H9 (cell line): ENCODE results near the gene PEPD. TPM values are rescaled to one million over a fixed set of nuclear protein-coding genes. Genes with fewer than 3 reads are reported as not detected.

Experiments used
- DNase-seq: peaks from one replicate; pipeline ENCODE4 v3.0.0-alpha.2; 2017
- H2AFZ ChIP-seq: one replicate; pipeline ENCODE4 v1.6.1; 2013; ENCODE audit warnings: mild to moderate bottlenecking, low read length, control low read depth, moderate library complexity
- H2AK5ac ChIP-seq: 2 replicates; pipeline ENCODE4 v1.6.1; 2013; ENCODE audit warnings: low read length, control low read depth, mixed read lengths; ENCODE audit not compliant: insufficient read length
- H2BK120ac ChIP-seq: one replicate; pipeline ENCODE4 v1.6.1; 2013; ENCODE audit warnings: low read depth, mild to moderate bottlenecking, low read length, control low read depth, inconsistent platforms; ENCODE audit not compliant: poor library complexity, severe bottlenecking
- H2BK12ac ChIP-seq: 2 replicates; pipeline ENCODE4 v1.6.1; 2013; ENCODE audit warnings: low read length, control low read depth, mixed read lengths, low read depth; ENCODE audit not compliant: insufficient read length
- H2BK15ac ChIP-seq: 2 replicates; pipeline ENCODE4 v1.6.1; 2013; ENCODE audit warnings: low read depth, low read length, control low read depth
- H2BK20ac ChIP-seq: one replicate; pipeline ENCODE4 v1.6.1; 2013; ENCODE audit warnings: low read depth, mild to moderate bottlenecking, low read length, control low read depth, inconsistent platforms; ENCODE audit not compliant: poor library complexity, severe bottlenecking
- H2BK5ac ChIP-seq: 2 replicates; pipeline ENCODE4 v1.6.1; 2013; ENCODE audit warnings: low read length, control low read depth, mixed read lengths; ENCODE audit not compliant: insufficient read length
- H3K14ac ChIP-seq: 2 replicates; pipeline ENCODE4 v1.6.1; 2013; ENCODE audit warnings: low read length, control low read depth; ENCODE audit not compliant: insufficient read depth
- H3K18ac ChIP-seq: 2 replicates; pipeline ENCODE4 v1.6.1; 2013; ENCODE audit warnings: low read depth, mild to moderate bottlenecking, mixed read lengths, low read length, control low read depth; ENCODE audit not compliant: insufficient read length
- H3K23ac ChIP-seq: 2 replicates; pipeline ENCODE4 v1.6.1; 2013; ENCODE audit warnings: low read length, control low read depth, mixed read lengths, low read depth; ENCODE audit not compliant: insufficient read length
- H3K23me2 ChIP-seq: 2 replicates; pipeline ENCODE4 v1.6.1; 2013; ENCODE audit warnings: low read depth, mild to moderate bottlenecking, mixed read lengths, low read length, control low read depth; ENCODE audit not compliant: insufficient read length, poor library complexity, severe bottlenecking
- H3K27ac ChIP-seq: 2 replicates; pipeline ENCODE4 v1.5.1; 2013; ENCODE audit warnings: low read length, control low read depth, mixed read lengths, low read depth; ENCODE audit not compliant: insufficient read length
- H3K27me3 ChIP-seq: 2 replicates; pipeline ENCODE4 v1.6.1; 2013; ENCODE audit warnings: low read length, control low read depth, inconsistent platforms; ENCODE audit not compliant: insufficient read depth
- H3K4ac ChIP-seq: 2 replicates; pipeline ENCODE4 v1.6.1; 2013; ENCODE audit warnings: low read depth, mild to moderate bottlenecking, control low read depth, inconsistent platforms, low read length, moderate library complexity
- H3K4me1 ChIP-seq: 2 replicates; pipeline ENCODE4 v1.6.1; 2013; ENCODE audit warnings: low read length, control low read depth, inconsistent platforms; ENCODE audit not compliant: insufficient read depth
- H3K4me2 ChIP-seq: 2 replicates; pipeline ENCODE4 v1.6.1; 2013; ENCODE audit warnings: low read length, control low read depth, mixed read lengths; ENCODE audit not compliant: insufficient read length, insufficient read depth
- H3K56ac ChIP-seq: 2 replicates; pipeline ENCODE4 v1.6.1; 2013; ENCODE audit warnings: low read depth, mild to moderate bottlenecking, mixed read lengths, low read length, control low read depth; ENCODE audit not compliant: insufficient read length
- H3K79me1 ChIP-seq: 2 replicates; pipeline ENCODE4 v1.6.1; 2013; ENCODE audit warnings: low read depth, mild to moderate bottlenecking, moderate library complexity, low read length, control low read depth, inconsistent platforms; ENCODE audit not compliant: insufficient read depth, poor library complexity, severe bottlenecking
- H3K79me2 ChIP-seq: 2 replicates; pipeline ENCODE4 v1.6.1; 2013; ENCODE audit warnings: low read length, control low read depth, inconsistent platforms; ENCODE audit not compliant: insufficient read depth
- H3K9ac ChIP-seq: 2 replicates; pipeline ENCODE4 v1.6.1; 2013; ENCODE audit warnings: low read length, control low read depth, mixed read lengths; ENCODE audit not compliant: insufficient read length; ENCODE audit errors: extremely low read depth
- H3K9me3 ChIP-seq: one replicate; pipeline ENCODE4 v1.6.1; 2013; ENCODE audit warnings: low read depth, low read length, inconsistent platforms; ENCODE audit not compliant: control insufficient read depth
- H3T11ph ChIP-seq: one replicate; pipeline ENCODE4 v1.6.1; 2013; ENCODE audit warnings: mild to moderate bottlenecking, low read length, control low read depth, inconsistent platforms
- H4K20me1 ChIP-seq: one replicate; pipeline ENCODE4 v1.6.1; 2013; ENCODE audit not compliant: control insufficient read depth, insufficient read length, insufficient read depth
- H4K5ac ChIP-seq: 2 replicates; pipeline ENCODE4 v1.6.1; 2013; ENCODE audit warnings: low read depth, mild to moderate bottlenecking, mixed read lengths, low read length, control low read depth; ENCODE audit not compliant: insufficient read length
- H4K8ac ChIP-seq: replicated peaks from 2 replicates; pipeline ENCODE4 v1.6.1; 2013; ENCODE audit warnings: low read length, control low read depth, mixed read lengths, low read depth; ENCODE audit not compliant: insufficient read length
- H4K91ac ChIP-seq: 2 replicates; pipeline ENCODE4 v1.6.1; 2013; ENCODE audit warnings: low read depth, mild to moderate bottlenecking, moderate library complexity, mixed read lengths, low read length, control low read depth; ENCODE audit not compliant: insufficient read length
- H3K27ac Mint-ChIP-seq, 3 experiments: 2 replicates in 2 of 3; 3 replicates in 1 of 3; pipeline ENCODE4 v1.8.0; 2020 to 2021; ENCODE audit warnings: mixed read lengths in 3 of 3, mild to moderate bottlenecking in 1 of 3, moderate library complexity in 1 of 3
- H3K27me3 Mint-ChIP-seq: 2 replicates; pipeline ENCODE4 v1.8.0; 2021; ENCODE audit warnings: low read depth, mild to moderate bottlenecking, moderate library complexity, mixed read lengths
- H3K36me3 Mint-ChIP-seq, 3 experiments: 2 replicates in 2 of 3; 3 replicates in 1 of 3; pipeline ENCODE4 v1.8.0; 2020 to 2021; ENCODE audit warnings: low read depth in 3 of 3, mixed read lengths in 3 of 3; ENCODE audit not compliant: insufficient read depth in 1 of 3
- H3K4me1 Mint-ChIP-seq, 2 experiments: 2 replicates each; pipeline ENCODE4 v1.8.0; 2020; ENCODE audit warnings: mixed read lengths in 2 of 2
- H3K4me3 Mint-ChIP-seq, 2 experiments: 2 replicates in 1 of 2; 3 replicates in 1 of 2; pipeline ENCODE4 v1.8.0; 2020 to 2021; ENCODE audit warnings: mild to moderate bottlenecking in 2 of 2, mixed read lengths in 2 of 2, moderate library complexity in 1 of 2
- H3K9me3 Mint-ChIP-seq, 2 experiments: 2 replicates in 1 of 2; 3 replicates in 1 of 2; pipeline ENCODE4 v1.8.0; 2020; ENCODE audit warnings: mild to moderate bottlenecking in 2 of 2, mixed read lengths in 2 of 2, moderate library complexity in 1 of 2
- CTCF ChIP-seq: fragments of 200-600 bp; sonication (generic); conservative IDR thresholded peaks from 3 replicates; pipeline ENCODE4 v1.8.0; 2021; ENCODE audit warnings: antibody characterized with exemption, mild to moderate bottlenecking
- WGBS: extraction: QIAGEN DNeasy Blood & Tissue Kit; methylation state at CpG from one replicate; pipeline ENCODE4 v1.1.7; 2013; ENCODE audit warnings: missing lambda C conversion rate, low lambda C conversion rate, mixed read lengths; ENCODE audit not compliant: insufficient read length; ENCODE audit errors: extremely low coverage; 5-methylcytosine and 5-hydroxymethylcytosine counted together
- total RNA-seq: library from RNA; stranded (reverse); gene quantifications from 2 replicates; pipeline ENCODE4 v1.2.1, GENCODE V29; 2021

Gene PEPD
- total RNA-seq, 1 experiment from 2014 or later = 52.8 TPM

GRCh38 chr19:33373453-33374235, 147.9 kb downstream of the PEPD start, which contains the start of gene CEBPG:
Gene CEBPG, plus strand, starts transcription at chr19:33373709. Its CDS starts 5,531 bp downstream, at chr19:33379240.
- no peaks in the 10 kb centered on the region for H4K20me1 ChIP-seq
- H3K23ac ChIP-seq = no peak within 1 kb of the TSS
- H3K4me2 ChIP-seq = peak within 1 kb of the TSS; percentile 97
- H2BK120ac ChIP-seq = no peak within 1 kb of the TSS
- H3T11ph ChIP-seq = no peak within 1 kb of the TSS
- H2AK5ac ChIP-seq = no peak within 1 kb of the TSS
- no peaks in the 10 kb centered on the region for H3K9me3 ChIP-seq
- H3K56ac ChIP-seq = no peak within 1 kb of the TSS
- H3K79me1 ChIP-seq = peaks cover 3% of the 10 kb centered on the region
- H3K27ac ChIP-seq = peak within 1 kb of the TSS; percentile 34
- 0 out of 5 replicates have a peak, but pooled peaks cover 0 to 3% of the 10 kb centered on the region in 2 experiments for H3K9me3 Mint-ChIP-seq
- peaks cover 30% of the 10 kb centered on the region; the same call in 1 of the 2 replicates for H3K79me2 ChIP-seq
- WGBS = no CpG with 5 or more reads among the region's 118 CpGs
- H2BK12ac ChIP-seq = no peak within 1 kb of the TSS
- DNase-seq = peak; percentile 91
- H3K9ac ChIP-seq = peak within 1 kb of the TSS; percentile 82
- H3K4me1 ChIP-seq = peaks cover 4% of the 10 kb centered on the region; the same call in 1 of the 2 replicates
- H3K4me1 Mint-ChIP-seq = peaks cover 39 to 40% of the 10 kb centered on the region in 2 experiments
- H4K5ac ChIP-seq = no peak within 1 kb of the TSS
- peaks cover 7% of the 10 kb centered on the region; the same call in 1 of the 2 replicates for H3K27me3 Mint-ChIP-seq
- no peak within 1 kb of the TSS for H4K8ac ChIP-seq
- no peak within 1 kb of the TSS for H2BK15ac ChIP-seq
- peak within 1 kb of the TSS; percentile 97 for H3K14ac ChIP-seq
- H3K18ac ChIP-seq = peak within 1 kb of the TSS; percentile 95
- H4K91ac ChIP-seq = no peak within 1 kb of the TSS
- H2AFZ ChIP-seq = no peak within 1 kb of the TSS
- TF ChIP-seq CTCF = no peak; the same call in 2 of the 3 replicates
- peak within 1 kb of the TSS in 1 of 3 experiments; percentile 53; a peak in 2 of 7 replicates for H3K27ac Mint-ChIP-seq
- H3K4me3 Mint-ChIP-seq = peak within 1 kb of the TSS; percentile 80 to 85
- H3K27me3 ChIP-seq = no peaks in the 10 kb centered on the region
- H2BK5ac ChIP-seq = no peak within 1 kb of the TSS
- peaks cover 4 to 6% (median 6%) of the 10 kb centered on the region in 3 experiments; a peak in 6 of 7 replicates for H3K36me3 Mint-ChIP-seq
- H3K23me2 ChIP-seq = peaks cover 11% of the 10 kb centered on the region
- no peak within 1 kb of the TSS for H3K4ac ChIP-seq
- H2BK20ac ChIP-seq = no peak within 1 kb of the TSS
